ENCODE data around the gene DSPP.
A peak's percentile ranks its signal among the peaks of the same experiment; 100 is the strongest.

The DSPP gene

GRCh38 chr4:87632469-87632868 is 24.1 kb downstream of the DSPP start:
- no peak for DNase-seq

GRCh38 chr4:87633243-87633642 is 24.9 kb downstream of the DSPP start:
- no peak for DNase-seq

DNA sequence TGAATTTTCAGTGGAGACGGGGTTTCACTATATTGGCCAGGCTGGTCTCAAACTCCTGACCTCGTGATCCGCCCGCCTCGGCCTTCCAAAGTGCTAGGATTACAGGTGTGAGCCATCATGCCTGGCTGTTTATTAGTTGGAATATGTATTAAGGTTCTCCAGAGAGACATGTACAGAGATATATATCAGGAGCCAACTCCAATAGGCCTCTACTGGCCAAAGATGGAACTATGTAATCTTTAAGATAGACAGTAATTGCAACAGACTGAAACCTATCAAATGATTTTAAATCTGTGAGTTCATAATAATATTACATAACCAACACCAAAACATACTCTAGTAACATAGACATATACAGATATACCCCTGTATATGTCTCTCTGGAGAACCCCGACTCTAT is 36.0 kb downstream of the DSPP start:
- no peak for DNase-seq

- DNase-seq = no peak
Measured at GRCh38 chr4:87649980-87650379, 41.7 kb downstream of the DSPP start, which contains the start of gene DMP1. TSS of gene DMP1 (plus strand) at chr4:87650280. CDS start at chr4:87656493, 6,213 bp downstream.

DNA sequence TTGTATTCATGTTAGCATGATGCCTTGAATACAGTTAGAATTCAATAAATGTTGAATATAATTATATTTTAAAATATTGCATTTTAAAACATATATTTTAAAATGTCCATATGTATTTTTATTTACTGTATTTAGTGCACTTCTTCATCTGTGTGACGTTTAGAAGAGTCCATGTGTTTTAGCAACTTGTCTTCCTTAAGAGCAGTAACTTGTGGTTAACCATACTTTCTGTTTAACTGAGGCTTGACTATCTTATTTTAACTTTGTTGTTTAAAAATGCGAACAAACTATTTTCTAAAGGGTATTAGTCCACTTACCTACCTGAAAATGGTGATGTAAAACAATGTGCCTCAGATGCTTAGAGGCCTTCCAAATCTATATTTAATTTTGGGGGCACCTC is 42.6 kb downstream of the DSPP start:
- no peak for DNase-seq

DNA sequence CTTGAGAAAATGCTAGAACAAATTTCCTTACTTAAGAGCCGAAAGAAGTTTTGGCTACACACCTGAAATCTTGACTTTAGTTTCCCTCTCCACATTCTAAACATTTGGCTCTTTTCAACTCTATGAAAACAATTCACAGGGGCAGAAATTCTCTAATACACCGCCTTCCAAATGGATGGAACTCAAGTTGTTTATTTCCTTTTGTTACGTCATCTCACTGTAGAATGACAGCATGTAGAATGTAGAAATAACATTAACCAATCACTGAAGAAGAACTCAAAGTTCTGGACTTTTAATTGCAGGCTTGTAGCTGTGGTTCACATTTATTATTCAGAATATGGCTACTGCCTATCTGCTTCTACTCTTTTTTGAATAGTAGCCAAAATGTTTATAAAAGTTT is 43.6 kb downstream of the DSPP start:
- no peak for DNase-seq

GRCh38 chr4:87654487-87655044 is 46.2 kb downstream of the DSPP start:
- DNase-seq = no peak

GRCh38 chr4:87657525-87657924 is 49.2 kb downstream of the DSPP start:
- DNase-seq = no peak

GRCh38 chr4:87659247-87659931 is 51.1 kb downstream of the DSPP start:
- peak; percentile 59 for DNase-seq

DNA sequence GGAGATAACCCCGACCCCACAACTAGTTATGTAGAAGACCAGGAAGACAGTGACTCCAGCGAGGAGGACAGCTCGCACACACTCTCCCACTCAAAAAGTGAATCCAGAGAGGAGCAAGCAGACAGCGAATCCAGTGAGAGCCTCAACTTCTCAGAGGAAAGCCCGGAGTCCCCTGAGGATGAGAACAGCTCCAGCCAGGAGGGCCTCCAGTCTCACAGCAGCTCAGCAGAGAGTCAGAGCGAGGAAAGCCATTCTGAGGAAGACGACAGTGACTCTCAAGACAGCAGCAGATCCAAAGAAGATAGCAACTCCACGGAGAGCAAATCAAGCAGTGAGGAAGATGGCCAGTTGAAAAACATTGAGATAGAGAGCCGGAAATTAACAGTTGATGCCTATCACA is 54.5 kb downstream of the DSPP start:
- DNase-seq = no peak
